BJ (cell line): Measurements from ENCODE around the gene PRKCE. TPM values are rescaled to one million over a fixed set of nuclear protein-coding genes. Genes with fewer than 3 reads are reported as not detected.

Source experiments
- CTCF ChIA-PET: fragments of 350-600 bp; formaldehyde crosslinking; extraction: SDS; loops from one replicate; lab custom pipeline; 2021; ENCODE audit warnings: antibody characterized with exemption, inconsistent platforms; lab: Yijun Ruan, JAX
- POLR2A ChIA-PET: fragments of 300-600 bp; sonication (Branson Sonifier 250); formaldehyde crosslinking; extraction: SDS; loops from one replicate; lab custom pipeline; 2021; ENCODE audit warnings: antibody characterized with exemption; lab: Charles Lee
- DNase-seq: peaks from one replicate; pipeline ENCODE4 v3.0.0-alpha.2; 2011; ENCODE audit warnings: low read depth
- H3K27me3 ChIP-seq: 2 replicates; pipeline ENCODE4 v1.6.0; 2011; ENCODE audit warnings: low read length; ENCODE audit not compliant: control insufficient read depth, insufficient read depth
- H3K36me3 ChIP-seq: 2 replicates; pipeline ENCODE4 v1.5.1; 2011; ENCODE audit warnings: low read length; ENCODE audit not compliant: control insufficient read depth, insufficient read depth
- H3K4me3 ChIP-seq: 2 replicates; pipeline ENCODE4 v1.5.1; 2011; ENCODE audit warnings: low read depth, mild to moderate bottlenecking, control low read depth, low read length
- polyA plus RNA-seq: library from polyadenylated mRNA; depleted of rRNA; stranded (reverse); fragments of >200 nt; gene quantifications from 2 replicates; pipeline ENCODE4 v1.2.3, GENCODE V29; 2011
- TF ChIP-seq, protein P1 (sequence below): IDR thresholded peaks from 2 replicates; pipeline ENCODE4 v1.5.1; 2011; ENCODE audit warnings: low read depth, mild to moderate bottlenecking, control low read depth, inconsistent platforms, low read length, moderate library complexity; ENCODE audit not compliant: insufficient read depth

PRKCE gene
- polyA plus RNA-seq, 1 experiment: 19.7 TPM

DNA sequence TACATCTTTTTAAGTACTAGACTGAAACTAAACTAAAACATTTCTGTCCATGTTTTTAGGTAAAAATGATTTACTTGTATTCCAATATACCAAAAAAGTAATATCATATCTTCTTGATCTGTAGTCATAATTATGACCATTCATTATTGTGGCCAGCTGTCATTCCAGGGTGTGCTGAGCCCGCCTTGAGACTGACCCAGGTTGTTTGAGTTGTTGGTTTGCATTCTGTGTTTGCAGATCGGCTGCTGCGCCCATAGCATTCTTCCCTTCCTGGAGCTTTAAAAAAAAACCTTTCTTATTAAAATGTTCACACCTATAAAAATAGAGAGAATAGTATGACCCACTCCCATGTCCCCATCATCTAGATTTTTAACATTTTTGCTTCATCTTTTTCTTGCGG, 101.9 kb downstream of the PRKCE start:
- Histone ChIP-seq H3K27me3 (no peaks in the 10 kb centered on the region), H3K36me3 (no peaks in the 10 kb centered on the region), H3K4me3 (no peak overlapping the region)
- DNase-seq: no peak
- ChIA-PET CTCF (interaction anchor here (1.1 kb wide), 1 partner anchor 25 kb away, joined by 3 read pairs; no protein-coding TSS in a partner anchor), POLR2A (no interaction called here)
- TF ChIP-seq, protein P1, sequence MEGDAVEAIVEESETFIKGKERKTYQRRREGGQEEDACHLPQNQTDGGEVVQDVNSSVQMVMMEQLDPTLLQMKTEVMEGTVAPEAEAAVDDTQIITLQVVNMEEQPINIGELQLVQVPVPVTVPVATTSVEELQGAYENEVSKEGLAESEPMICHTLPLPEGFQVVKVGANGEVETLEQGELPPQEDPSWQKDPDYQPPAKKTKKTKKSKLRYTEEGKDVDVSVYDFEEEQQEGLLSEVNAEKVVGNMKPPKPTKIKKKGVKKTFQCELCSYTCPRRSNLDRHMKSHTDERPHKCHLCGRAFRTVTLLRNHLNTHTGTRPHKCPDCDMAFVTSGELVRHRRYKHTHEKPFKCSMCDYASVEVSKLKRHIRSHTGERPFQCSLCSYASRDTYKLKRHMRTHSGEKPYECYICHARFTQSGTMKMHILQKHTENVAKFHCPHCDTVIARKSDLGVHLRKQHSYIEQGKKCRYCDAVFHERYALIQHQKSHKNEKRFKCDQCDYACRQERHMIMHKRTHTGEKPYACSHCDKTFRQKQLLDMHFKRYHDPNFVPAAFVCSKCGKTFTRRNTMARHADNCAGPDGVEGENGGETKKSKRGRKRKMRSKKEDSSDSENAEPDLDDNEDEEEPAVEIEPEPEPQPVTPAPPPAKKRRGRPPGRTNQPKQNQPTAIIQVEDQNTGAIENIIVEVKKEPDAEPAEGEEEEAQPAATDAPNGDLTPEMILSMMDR: no peak

DNA sequence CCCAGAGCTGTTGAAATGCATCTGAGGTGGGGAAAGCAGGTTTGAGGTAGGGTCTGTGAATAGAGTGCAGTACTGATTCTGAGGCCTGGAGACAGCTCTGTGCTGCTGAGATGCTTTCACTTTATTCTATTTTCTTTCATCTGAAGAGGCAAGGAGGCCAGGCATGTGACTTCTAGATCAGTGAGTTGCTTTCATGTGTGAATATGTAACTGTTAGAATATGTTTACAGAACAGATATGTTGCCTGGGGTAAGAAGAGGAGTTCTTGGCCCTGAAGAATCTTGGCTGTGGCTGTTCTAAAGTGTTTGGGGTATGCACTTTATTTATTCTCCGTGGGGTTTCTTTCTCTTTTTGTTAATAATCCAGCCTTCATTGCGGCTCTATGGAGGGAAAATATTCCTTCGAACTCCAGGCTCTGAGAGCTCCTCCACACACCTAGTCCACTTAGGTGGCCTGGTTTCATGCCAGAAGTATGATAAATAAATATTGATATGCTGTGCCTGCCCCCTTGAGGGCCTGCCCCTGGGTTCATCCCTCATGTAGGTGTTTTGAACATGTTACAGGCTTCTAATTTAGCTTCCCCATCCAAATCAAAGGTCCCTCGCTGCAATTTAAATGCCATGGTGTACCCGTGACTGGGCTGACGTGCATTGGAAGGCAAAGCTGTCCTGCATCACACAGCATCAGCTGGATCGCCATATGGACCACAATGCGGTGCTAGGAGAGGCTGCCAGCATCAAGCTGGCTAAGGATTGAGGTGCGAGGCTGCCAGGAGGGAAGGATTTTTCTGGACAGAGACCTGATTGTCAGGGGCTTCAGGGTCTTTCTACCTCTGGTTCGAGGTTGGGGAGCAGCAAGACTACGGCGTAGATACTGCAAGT, 102.9 kb downstream of the PRKCE start:
- ChIA-PET CTCF (interaction anchor here (1.0 to 1.1 kb wide), 2 partner anchors 13 to 24 kb away, joined by 3 read pairs; no protein-coding TSS in a partner anchor), POLR2A (interaction anchor here (0.7 kb wide), 2 partner anchors 8 to 1041 kb away, joined by 3 read pairs; no protein-coding TSS in a partner anchor)
- H3K27me3 ChIP-seq: no peaks in the 10 kb centered on the region
- no peaks in the 10 kb centered on the region for H3K36me3 ChIP-seq
- no peak for DNase-seq
- TF ChIP-seq, protein P1: no peak
- no peak overlapping the region for H3K4me3 ChIP-seq

DNA sequence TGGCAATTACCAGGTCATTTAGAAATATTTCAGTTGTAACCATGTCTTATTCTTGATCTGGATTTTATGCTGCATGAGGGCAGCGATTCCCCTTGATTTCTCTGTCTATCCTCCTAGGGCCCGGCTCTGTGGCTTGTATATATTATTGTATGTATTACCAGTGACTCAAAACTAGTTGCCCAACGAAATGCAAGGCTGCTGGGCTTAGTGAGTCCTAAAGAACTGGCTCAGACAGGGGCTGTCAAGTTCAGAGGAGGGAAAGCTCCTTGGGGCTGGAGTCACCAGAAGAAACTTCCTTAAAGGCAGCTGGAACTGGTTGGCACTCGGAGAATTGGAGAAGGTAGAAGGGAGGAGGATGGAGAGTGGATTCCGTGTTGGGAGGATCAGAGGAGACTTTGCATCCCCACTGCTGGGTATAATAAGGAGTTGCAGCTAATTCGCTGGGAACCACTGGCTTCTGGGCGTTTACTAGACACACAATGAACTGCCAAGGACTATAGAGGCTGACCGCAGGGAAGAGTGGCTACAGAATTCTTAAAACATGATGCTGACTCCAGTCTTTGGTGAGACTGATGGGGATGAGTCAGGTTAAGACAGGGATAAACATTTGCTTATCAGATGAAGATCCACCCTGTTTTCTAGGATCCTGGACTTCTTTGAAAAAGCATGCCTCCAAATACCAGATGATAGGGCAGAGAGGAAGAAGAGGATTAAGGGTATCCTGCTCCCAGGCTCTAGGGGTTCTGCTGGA, 104.3 kb downstream of the PRKCE start:
- DNase-seq: peak; percentile 88
- CTCF ChIA-PET: interaction anchor here (1.2 to 1.3 kb wide), 2 partner anchors 10 to 24 kb away, joined by 3 to 5 read pairs; no protein-coding TSS in a partner anchor
- TF ChIP-seq, protein P1: no peak
- H3K36me3 ChIP-seq: no peaks in the 10 kb centered on the region
- no peaks in the 10 kb centered on the region for H3K27me3 ChIP-seq
- no peak overlapping the region for H3K4me3 ChIP-seq
- POLR2A ChIA-PET: no interaction called here

DNA sequence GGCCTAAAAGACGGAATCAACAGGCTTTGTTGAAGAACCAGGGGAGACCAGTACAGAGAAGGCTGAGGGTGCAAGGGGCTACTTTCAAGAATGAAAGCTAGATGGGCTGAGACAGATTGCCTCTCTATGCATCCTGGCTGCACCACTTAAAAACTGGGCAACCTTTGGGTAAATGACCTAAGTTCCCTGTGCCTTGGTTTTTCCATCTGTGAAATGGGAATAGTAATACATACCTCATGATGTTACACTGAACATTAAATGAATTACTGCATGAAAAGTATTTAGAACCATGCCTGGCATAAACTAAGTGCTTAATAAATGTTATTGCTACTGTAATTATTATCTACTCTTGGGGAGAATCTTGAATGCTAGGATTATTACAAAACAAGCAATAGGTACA, 106.5 kb downstream of the PRKCE start:
- TF ChIP-seq, protein P1: no peak
- Histone ChIP-seq H3K27me3 (no peaks in the 10 kb centered on the region), H3K4me3 (no peak overlapping the region), H3K36me3 (no peaks in the 10 kb centered on the region)
- no peak for DNase-seq
- ChIA-PET CTCF (no interaction called here), POLR2A (no interaction called here)

DNA sequence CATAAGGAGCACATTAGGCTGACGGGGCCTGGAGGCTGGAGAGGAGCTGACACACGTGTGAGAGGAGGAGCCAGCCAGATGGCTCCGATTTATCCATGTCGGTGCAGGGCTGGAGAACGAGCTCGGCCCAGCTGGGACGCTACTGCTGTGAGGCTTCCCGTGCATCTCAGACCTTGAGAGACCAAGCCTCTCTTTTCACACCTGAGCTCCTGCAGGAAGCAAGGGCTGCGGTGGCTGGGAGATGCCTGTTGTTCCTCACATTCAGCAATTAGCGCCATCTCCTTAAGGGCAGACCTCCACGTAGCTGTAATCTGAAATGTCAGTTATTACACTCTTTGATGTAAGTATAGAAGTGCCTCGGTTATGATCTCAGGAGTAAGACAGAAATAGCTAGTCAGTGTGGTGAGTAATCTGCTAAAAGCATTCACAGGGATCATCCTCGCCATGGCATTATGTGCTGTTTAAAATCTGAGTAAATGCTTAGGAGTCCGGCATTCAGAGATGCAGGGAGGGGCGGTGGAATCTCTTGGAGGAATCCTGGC, 107.9 kb downstream of the PRKCE start:
- Histone ChIP-seq H3K27me3 (no peaks in the 10 kb centered on the region), H3K36me3 (no peaks in the 10 kb centered on the region), H3K4me3 (peak overlapping the region; percentile 9; the same call in 1 of the 2 replicates)
- ChIA-PET POLR2A (no interaction called here), CTCF (interaction anchor here (0.6 to 2.7 kb wide), 6 partner anchors 9 to 177 kb away, joined by 3 to 15 read pairs (median 4); partner anchors contain the start of gene PRKCE)
- TF ChIP-seq, protein P1: no peak
- peak; percentile 59 for DNase-seq
